Stimulated activated effector memory CD8-positive, alpha-beta T cell treated with anti-CD3 and anti-CD28 coated beads, Interleukin-12 subunit alpha, Interleukin-12 subunit beta, amount 100 ng/mL, for 72 hours (primary cell): ENCODE data around the gene TMEM132C.
"Not testable (repeated sequence)": the region's sequence is repeated elsewhere in the genome, so short reads cannot be mapped to it uniquely, and the experiment has no call there.

Experiments used
- ATAC-seq: fragments of 150-1000 bp; cut with Tn5 transposase; 2 replicates; pipeline ENCODE4 v1.10.0; 2021
- DNase-seq, 2 donors: peaks; one replicate each; pipeline ENCODE4 v3.0.0; 2021 to 2022; ENCODE audit warnings: low spot score in 2 of 2
- H3K27ac Mint-ChIP-seq: one replicate; pipeline ENCODE4 v1.8.0; 2022; ENCODE audit warnings: mild to moderate bottlenecking, mixed read lengths
- H3K36me3 Mint-ChIP-seq: one replicate; pipeline ENCODE4 v1.8.0; 2022; ENCODE audit warnings: mild to moderate bottlenecking, mixed read lengths
- H3K4me1 Mint-ChIP-seq: one replicate; pipeline ENCODE4 v1.8.0; 2022; ENCODE audit warnings: mixed read lengths
- H3K4me3 Mint-ChIP-seq: one replicate; pipeline ENCODE4 v1.8.0; 2022; ENCODE audit warnings: mild to moderate bottlenecking, mixed read lengths
- H3K9me3 Mint-ChIP-seq: one replicate; pipeline ENCODE4 v1.8.0; 2022; ENCODE audit warnings: mixed read lengths

Gene TMEM132C

DNA sequence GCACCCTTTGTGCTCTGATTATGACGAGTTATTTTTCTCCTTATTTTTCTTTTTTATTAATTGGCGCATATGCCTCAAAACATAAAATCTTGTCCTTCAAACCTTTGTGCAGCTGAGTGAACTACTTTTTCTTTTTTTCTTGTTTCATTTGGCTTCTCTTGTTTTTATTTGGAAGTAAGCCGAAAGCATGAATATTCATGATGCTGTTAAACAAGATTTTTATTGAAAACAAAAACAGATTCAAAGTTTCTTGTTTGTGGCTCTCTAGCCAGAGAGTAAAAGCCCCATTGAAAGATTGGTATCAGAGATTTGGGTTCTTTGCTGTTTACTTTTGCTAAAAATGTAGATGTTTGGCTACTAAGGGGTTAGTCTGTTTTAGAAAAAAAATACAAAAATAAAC, 183.8 kb downstream of the TMEM132C start:
- H3K27ac Mint-ChIP-seq: no peak overlapping the region
- H3K9me3 Mint-ChIP-seq: no peaks in the 10 kb centered on the region
- no peaks in the 10 kb centered on the region for H3K36me3 Mint-ChIP-seq
- DNase-seq: no peak
- no peaks in the 10 kb centered on the region for H3K4me1 Mint-ChIP-seq
- no peak for ATAC-seq
- no peak overlapping the region for H3K4me3 Mint-ChIP-seq

GRCh38 chr12:128455851-128456250, 188.9 kb downstream of the TMEM132C start:
- DNase-seq (no peak), ATAC-seq (no peak)
- H3K4me3 Mint-ChIP-seq: no peak overlapping the region
- H3K36me3 Mint-ChIP-seq: no peaks in the 10 kb centered on the region
- no peaks in the 10 kb centered on the region for H3K4me1 Mint-ChIP-seq
- H3K9me3 Mint-ChIP-seq: no peaks in the 10 kb centered on the region
- no peak overlapping the region for H3K27ac Mint-ChIP-seq

DNA sequence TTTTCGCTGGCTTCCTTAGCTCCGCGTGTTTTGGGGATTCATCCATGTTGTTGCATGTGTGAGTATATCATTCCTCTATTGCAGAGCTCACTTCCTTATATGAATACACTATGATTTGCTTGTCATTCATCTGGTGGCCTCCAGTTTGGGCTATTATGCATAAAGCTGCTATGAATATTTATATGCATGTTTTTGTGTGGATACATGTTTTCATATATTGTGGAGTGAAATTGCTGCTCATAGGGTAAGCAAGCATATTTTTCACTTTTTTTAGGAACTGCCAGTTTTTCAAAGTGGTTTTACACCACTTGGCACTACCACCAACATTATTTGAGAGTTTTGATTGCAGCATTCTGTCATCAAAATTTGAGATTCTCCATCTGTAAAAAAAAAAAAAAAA, 190.0 kb downstream of the TMEM132C start:
- H3K36me3 Mint-ChIP-seq: no peaks in the 10 kb centered on the region
- H3K9me3 Mint-ChIP-seq: no peaks in the 10 kb centered on the region
- H3K4me1 Mint-ChIP-seq: no peaks in the 10 kb centered on the region
- H3K4me3 Mint-ChIP-seq: no peak overlapping the region
- ATAC-seq (no peak), DNase-seq (no peak)
- H3K27ac Mint-ChIP-seq: no peak overlapping the region

DNA sequence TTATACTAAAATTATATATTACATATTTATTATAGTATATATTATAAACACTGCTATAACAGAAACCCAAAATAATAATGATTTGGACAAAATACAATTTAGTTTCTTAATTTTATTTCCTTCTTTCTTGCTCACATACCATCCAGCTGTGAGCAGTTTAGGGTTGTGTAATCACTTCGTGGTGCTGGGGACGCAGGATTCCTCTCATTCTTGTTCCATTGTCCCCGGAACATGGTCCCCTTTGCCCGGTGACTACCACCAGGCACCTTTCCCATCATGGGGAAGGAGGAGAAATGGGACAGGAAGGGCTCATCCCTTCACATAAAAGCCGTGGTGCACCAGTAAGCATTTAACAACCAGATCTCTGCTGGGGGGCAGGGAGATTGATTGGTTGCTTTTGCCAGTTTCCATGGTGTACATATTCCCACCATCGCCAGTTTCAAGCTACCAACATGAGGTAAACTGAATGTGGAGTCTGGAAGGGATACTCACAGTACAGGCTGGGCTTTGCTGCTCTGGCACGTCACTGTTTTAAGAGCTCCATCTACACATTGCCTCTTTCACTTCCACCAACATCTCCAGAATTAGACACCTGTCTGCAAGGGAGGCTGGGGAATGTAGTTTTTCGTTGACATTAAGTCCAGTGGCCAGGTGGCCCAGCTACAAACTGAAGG, 191.5 kb downstream of the TMEM132C start:
- Mint-ChIP-seq H3K4me3 (no peak overlapping the region), H3K36me3 (no peaks in the 10 kb centered on the region), H3K9me3 (no peaks in the 10 kb centered on the region), H3K27ac (no peak overlapping the region), H3K4me1 (no peaks in the 10 kb centered on the region)
- ATAC-seq (no peak), DNase-seq (no peak)

- Mint-ChIP-seq H3K4me3 (no peak overlapping the region), H3K27ac (no peak overlapping the region), H3K9me3 (no peaks in the 10 kb centered on the region), H3K4me1 (no peaks in the 10 kb centered on the region), H3K36me3 (no peaks in the 10 kb centered on the region)
- ATAC-seq (no peak), DNase-seq (no peak)
Observed at GRCh38 chr12:128459067-128459466, 192.1 kb downstream of the TMEM132C start.

DNA sequence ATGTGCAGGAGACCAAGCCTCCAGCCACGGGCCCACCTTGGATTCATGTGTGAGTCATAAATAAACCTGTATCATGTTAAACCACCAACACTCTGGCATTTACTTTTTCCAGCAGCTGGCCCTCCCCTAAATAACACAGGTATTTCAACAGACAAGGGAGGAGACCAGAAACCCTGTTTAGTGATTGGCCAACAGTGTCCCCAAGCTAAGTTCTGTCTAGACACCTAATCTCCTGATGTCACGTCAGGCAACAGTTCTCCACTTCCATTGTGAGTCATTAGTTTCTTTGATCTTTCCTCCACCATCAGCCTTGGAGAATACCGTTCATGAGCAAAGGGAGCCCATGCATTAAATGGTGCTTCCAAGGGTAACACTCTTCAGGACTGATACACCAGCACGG, 196.9 kb downstream of the TMEM132C start:
- Mint-ChIP-seq H3K4me1 (no peaks in the 10 kb centered on the region), H3K4me3 (no peak overlapping the region), H3K27ac (no peak overlapping the region), H3K36me3 (no peaks in the 10 kb centered on the region), H3K9me3 (peaks cover 7% of the 10 kb centered on the region)
- ATAC-seq (no peak), DNase-seq (no peak)

DNA sequence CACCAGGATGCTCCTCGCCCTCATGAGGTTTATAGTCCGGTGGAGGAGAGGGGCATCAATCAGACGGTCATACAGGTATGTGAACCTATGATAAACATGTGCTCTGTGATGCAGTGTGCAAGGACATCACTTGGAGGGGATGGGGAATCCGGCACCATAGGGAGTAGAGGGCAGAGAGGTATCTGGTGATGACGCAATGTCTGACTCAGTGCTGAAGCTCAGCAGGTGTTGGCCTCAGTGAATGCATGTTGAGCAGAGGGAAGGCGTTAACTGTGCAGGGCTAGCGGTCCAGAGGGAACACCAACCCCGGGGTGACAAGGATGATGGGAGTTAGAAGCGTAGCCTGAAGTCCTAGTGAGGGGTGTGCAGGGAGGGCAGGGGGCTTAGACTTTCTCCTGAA, 200.9 kb downstream of the TMEM132C start:
- H3K4me1 Mint-ChIP-seq: no peaks in the 10 kb centered on the region
- no peak for ATAC-seq
- peaks cover 2% of the 10 kb centered on the region for H3K36me3 Mint-ChIP-seq
- DNase-seq: no peak
- peaks cover 7% of the 10 kb centered on the region for H3K9me3 Mint-ChIP-seq
- no peak overlapping the region for H3K4me3 Mint-ChIP-seq
- H3K27ac Mint-ChIP-seq: no peak overlapping the region

DNA sequence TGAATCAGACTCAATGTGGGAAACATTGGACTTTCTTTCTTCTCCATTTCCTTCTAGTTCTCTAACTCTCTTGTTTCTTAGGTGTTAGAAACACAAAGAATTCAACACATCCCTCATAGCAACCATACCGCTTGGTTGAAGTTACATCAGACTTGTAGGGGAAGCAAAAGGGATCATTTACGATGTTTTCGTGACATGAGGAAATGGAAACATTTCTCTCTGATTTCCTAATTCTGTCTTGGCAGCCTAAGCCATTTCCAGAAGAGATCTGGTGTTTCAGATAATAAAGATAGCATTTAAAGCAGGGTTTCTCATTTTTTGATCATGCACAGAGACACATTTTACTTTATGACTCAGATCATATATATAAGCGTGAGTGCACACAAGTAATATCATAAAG, 202.0 kb downstream of the TMEM132C start:
- no peaks in the 10 kb centered on the region for H3K4me1 Mint-ChIP-seq
- no peak overlapping the region for H3K4me3 Mint-ChIP-seq
- peaks cover 15% of the 10 kb centered on the region for H3K9me3 Mint-ChIP-seq
- peaks cover 12% of the 10 kb centered on the region for H3K36me3 Mint-ChIP-seq
- ATAC-seq (no peak), DNase-seq (no peak)
- H3K27ac Mint-ChIP-seq: no peak overlapping the region

DNA sequence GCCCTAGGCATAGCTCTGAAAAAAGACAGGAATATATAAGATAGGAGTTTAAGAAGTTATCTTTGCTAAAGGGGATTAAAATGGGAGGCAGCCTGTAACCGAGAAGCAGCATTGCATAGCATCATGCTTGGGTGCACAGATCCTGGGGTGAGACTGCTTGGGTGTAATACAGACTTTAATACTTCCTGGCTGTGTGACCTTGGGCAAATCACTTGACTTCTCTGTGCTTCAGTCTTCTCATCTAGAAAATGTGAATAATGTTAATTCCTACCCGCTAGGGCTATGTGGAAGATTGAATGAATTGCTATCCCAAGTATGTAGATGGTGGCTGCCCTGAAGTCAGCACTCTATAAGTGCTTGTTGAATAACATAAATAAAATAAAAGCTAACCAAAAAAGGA, 204.5 kb downstream of the TMEM132C start:
- Mint-ChIP-seq H3K36me3 (peaks cover 12% of the 10 kb centered on the region), H3K9me3 (peaks cover 11% of the 10 kb centered on the region), H3K4me3 (no peak overlapping the region), H3K27ac (no peak overlapping the region), H3K4me1 (peaks cover 5% of the 10 kb centered on the region)
- ATAC-seq (no peak), DNase-seq (no peak)

DNA sequence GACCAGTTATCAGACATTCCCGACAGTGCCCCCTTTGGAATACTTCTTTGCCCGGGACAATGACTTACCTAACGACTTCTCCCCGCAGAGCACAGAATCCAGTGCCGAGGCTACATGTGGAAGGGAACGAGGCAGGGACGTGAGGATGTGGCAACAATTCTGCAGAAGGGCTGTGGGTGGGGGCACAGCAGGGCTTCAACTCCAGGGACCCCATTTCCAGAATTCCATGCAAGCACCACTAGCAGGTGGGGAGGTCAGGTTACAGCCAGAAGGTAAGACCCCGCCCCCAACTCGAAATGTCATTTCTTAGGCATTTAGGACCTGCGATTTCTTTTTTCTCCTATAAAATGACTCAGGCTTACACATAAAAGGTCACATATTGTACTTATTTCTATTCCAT, 207.9 kb downstream of the TMEM132C start:
- H3K4me3 Mint-ChIP-seq: no peak overlapping the region
- H3K9me3 Mint-ChIP-seq: peaks cover 8% of the 10 kb centered on the region
- H3K27ac Mint-ChIP-seq: no peak overlapping the region
- H3K4me1 Mint-ChIP-seq: peaks cover 5% of the 10 kb centered on the region
- ATAC-seq (no peak), DNase-seq (no peak)
- H3K36me3 Mint-ChIP-seq: peaks cover 12% of the 10 kb centered on the region

- Mint-ChIP-seq H3K4me3 (no peak overlapping the region), H3K36me3 (peaks cover 12% of the 10 kb centered on the region), H3K27ac (no peak overlapping the region), H3K9me3 (peaks cover 8% of the 10 kb centered on the region), H3K4me1 (peaks cover 5% of the 10 kb centered on the region)
- ATAC-seq: no peak
- no peak for DNase-seq
Observed at GRCh38 chr12:128476266-128476665, 209.3 kb downstream of the TMEM132C start.

DNA sequence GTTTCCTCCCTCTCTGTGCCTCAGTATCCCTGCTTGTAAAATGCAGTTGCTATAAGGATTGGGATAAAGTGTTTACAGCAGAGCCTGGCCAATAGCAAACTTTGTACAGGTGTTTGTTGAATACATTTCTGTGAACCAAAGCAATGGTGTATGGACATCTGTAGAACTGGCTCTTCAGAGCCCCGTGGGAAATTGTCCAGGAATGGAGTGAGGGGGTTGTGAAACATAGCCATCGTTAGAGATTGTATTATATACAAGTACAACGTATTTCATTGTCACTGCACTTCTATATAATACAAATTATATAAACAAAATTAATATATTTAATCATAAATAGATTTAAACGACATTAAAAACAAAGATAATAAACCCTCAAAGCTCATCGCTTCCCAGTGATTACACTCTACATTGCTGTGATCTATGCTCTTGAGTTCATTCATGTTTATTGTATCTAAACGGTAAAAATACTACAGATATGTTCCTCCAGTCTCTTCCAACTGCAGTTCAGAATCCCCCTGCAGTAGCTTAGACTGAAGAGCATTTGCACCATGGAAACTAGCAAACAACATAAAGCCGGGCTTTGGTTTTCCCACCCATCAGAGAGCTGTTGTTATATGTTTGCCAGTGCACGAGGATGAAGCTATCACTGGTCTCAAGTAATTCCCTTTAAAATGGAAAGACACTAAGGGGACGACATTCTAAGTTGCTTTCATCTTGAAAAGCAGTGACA, 216.7 kb downstream of the TMEM132C start:
- DNase-seq (no peak), ATAC-seq (no peak)
- Mint-ChIP-seq H3K4me3 (no peak overlapping the region), H3K4me1 (no peaks in the 10 kb centered on the region), H3K27ac (no peak overlapping the region), H3K36me3 (no peaks in the 10 kb centered on the region), H3K9me3 (no peaks in the 10 kb centered on the region)

DNA sequence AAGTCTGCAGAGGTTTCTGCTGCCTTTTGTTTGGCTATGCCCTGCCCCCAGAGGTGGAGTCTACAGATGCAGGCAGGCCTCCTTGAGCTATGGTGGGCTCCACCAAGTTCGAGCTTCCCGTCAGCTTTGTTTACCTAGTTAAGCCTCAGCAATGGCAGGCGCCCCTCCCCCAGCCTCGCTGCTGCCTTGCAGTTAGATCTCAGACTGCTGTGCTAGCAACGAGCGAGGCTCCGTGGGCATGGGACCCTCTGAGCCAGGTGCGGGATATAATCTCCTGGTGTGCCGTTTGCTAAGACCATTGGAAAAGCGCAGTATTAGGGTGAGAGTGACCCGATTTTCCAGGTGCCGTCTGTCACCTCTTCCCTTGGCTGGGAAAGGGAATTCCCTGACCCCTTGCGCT, 230.4 kb downstream of the TMEM132C start:
- DNase-seq, H3K36me3 Mint-ChIP-seq: not testable (repeated sequence)

GRCh38 chr12:128507470-128507869, 240.5 kb downstream of the TMEM132C start:
- Mint-ChIP-seq H3K4me3 (no peak overlapping the region), H3K36me3 (no peaks in the 10 kb centered on the region), H3K9me3 (peaks cover 2% of the 10 kb centered on the region), H3K27ac (no peak overlapping the region), H3K4me1 (no peaks in the 10 kb centered on the region)
- DNase-seq (no peak), ATAC-seq (no peak)

More for the DNA sequence above, 230.4 kb downstream of the TMEM132C start:
- H3K4me1 Mint-ChIP-seq, ATAC-seq, H3K9me3 Mint-ChIP-seq, H3K4me3 Mint-ChIP-seq, H3K27ac Mint-ChIP-seq: not testable (repeated sequence)

GRCh38 chr12:128509170-128509569, 242.2 kb downstream of the TMEM132C start:
- Mint-ChIP-seq H3K4me3 (no peak overlapping the region), H3K9me3 (no peaks in the 10 kb centered on the region), H3K4me1 (no peaks in the 10 kb centered on the region), H3K36me3 (no peaks in the 10 kb centered on the region), H3K27ac (no peak overlapping the region)
- DNase-seq (no peak), ATAC-seq (no peak)

DNA sequence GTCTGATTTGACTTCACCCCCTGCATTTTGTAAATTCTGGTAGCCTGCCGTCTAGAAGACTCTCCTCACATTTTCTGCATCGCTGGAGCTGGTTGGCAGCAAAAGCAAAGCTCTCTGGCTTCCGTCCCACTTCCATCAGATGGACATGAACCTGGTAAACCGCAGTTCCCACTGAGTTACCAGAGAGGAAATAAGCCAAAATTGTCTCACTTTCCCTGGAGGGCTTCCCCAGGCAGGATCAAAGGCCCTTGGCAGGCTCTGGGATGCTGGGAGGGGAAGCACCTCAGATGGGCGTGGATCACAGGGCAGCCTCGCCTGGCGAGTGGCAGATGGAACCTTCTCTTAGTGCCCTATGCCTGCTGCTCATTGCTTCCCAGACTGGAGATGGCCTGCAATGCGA, 243.5 kb downstream of the TMEM132C start:
- H3K4me3 Mint-ChIP-seq: no peak overlapping the region
- H3K9me3 Mint-ChIP-seq: no peaks in the 10 kb centered on the region
- H3K27ac Mint-ChIP-seq: no peak overlapping the region
- no peaks in the 10 kb centered on the region for H3K4me1 Mint-ChIP-seq
- DNase-seq: no peak
- ATAC-seq: no peak
- no peaks in the 10 kb centered on the region for H3K36me3 Mint-ChIP-seq
